GM19043 (cell line): ENCODE results near the gene SYNJ2.

Source experiments
- ATAC-seq: cut with Tn5 transposase; IDR thresholded peaks from one replicate; pipeline ENCODE4 v1.9.1; 2021; ENCODE audit warnings: low read depth; ENCODE audit not compliant: unreplicated experiment

SYNJ2 gene

DNA sequence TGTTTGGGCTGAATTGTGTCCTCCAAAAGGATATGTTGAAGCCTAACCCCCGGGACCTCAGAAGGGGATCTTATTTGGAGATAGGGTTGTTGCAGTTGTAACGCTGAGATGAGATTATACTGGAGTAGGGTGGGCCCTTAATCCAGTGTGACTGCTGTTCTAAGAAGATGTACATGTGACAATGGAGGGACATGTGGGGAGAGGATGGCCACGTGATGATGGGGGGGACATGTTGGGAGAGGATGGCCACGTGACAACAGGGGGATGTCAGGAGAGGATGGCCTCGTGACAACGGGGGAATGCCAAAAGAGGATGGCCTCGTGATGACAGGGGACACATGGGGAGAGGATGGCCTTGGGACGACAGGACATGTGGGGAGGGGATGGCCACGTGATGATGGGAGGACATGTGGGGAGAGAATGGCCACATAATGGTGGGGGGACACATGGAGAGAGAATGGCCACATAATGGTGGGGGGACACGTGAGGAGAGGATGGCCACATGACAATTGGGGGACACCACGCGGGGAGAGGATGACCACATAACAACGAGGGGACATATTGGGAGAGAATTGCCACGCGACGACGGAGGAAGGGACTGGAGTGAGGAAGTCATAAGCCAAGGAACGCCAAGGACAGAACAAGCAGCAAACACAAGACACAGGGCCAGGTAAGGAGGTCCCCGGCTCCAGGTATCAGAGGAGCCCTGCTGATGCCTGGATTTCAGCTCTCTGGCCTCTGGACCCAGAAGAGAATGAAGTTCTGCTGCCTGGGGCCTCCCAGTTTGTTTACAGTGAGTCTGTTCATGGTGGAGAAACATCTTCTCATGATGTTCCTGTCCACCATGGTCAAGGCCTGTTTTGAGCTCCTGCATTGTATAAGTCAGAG, 29.2 kb downstream of the SYNJ2 start:
- ATAC-seq, result no peak

DNA sequence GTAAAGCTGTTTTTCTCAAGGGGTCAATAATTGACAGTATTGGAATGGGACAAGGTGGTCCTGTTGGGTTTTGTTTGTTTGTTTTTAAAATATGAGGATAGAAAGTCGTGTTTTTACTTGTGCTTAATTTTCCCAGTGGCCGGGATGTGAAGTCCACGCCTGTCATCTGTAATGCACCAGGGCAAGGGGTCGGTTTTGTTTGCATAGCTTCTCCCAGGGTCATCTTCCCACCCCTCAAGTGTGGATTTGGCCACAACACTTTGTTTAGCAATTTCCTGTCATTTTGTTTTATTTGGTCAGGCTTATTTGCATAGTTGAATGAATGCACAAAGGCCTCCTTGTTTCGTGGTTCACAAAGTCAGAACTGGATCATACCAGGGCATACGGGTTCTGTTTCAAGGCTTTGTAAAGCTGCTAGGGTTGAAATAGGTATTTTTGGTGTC, 29.8 kb downstream of the SYNJ2 start:
- no peak for ATAC-seq

DNA sequence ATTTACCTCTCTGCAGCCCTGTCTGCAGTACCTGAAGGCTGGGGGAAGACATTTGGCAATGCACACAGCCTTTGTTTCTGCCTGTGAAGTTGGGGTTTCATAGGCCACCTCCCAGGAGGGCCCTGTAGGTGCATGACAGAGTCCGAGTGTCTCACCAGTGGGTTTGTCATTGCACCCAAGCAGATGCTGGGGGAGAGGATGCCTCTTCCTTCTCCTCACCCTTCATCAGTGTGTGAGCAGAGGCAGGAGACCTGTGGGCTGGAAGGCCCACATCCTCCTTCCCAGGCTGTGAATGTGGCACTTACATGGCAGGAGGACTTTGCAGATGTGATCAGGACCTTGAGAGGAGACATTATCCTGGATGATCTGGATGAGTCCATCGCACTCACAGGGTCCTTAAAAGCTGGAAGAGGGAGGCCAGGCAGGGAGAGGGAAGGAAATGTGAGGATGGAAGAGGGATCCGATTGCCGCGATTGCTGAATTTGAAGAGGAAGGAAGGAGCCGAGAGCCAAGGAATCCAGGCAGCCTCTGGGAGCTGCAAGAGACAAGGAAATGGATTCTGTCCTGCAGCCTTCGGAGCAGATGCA, 30.4 kb downstream of the SYNJ2 start:
- no peak for ATAC-seq

DNA sequence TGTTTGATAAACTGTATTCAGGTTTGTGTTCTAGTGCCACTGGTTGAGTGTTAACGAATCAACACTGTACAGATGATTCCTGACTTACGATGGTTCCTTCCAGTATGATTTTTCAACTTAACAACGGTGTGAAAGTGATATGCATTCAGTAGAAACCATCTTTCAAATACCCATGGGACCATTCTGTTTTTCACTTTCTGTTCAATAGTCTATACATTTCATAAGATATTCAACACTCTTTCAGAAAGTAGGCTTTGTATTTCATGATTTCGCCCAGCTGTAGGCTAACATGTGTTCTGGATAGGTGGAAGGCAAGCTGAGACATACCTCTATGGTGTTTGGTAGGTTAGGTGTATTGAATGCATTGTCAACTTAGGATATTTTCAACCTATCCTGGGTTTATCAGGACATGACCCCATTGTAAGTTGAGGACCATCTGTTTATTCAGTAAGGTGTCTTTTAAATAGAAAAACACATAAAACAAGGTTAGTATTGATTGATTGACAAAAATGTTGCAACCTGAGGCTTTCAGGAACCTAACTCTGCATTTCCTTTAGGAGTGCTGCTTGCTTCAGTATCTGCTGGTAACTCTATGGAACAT, 32.3 kb downstream of the SYNJ2 start:
- no peak for ATAC-seq

DNA sequence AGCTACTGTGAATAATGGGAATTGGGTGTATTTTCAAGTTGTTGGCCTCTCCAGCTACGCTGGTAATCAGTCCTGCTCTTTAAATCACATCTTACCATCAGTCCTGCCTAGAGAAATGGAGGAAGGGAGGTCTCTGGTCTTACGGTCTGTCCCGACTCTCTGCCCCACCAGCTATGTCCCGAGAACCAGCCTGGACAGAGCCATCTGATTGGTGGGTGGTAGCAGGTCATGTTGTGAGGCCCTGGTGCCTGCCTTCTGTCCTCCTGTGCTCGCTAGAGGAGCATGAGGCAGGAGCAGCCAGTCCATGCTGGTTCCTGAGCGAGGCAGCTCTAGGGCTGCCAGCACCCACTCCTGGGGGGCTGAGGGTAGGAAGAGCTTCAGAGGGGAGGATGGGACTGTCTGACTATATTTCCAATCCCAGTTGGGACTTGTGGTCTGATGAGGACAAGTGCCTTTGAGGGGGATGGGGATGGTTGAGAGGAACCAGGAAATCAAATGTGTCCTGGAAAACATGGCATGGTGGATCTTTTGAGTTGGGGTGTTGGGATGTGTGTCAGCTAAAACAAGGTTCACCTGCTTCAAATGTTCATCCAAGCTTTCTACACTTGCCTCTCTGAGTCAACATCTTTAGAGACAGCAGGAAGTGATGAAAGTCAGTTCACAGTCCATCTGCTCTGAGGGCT, 33.0 kb downstream of the SYNJ2 start:
- no peak for ATAC-seq

DNA sequence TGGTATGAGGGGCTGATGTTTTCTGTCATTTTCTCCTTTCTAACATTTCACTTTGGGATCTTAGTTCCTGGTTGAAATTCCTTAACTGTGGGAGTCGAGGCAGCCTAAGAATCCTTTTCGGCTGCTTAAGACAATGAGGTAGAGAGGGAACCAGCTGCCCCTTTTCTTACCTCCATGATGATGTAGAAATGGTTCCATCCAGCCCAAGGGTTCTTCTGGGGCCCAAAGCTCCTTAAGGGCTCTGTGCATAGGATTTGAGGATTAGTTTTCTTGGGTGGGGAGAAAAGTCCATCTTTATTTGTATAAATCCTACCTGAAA, 33.5 kb downstream of the SYNJ2 start:
- ATAC-seq, result no peak

- ATAC-seq, result no peak
These were observed 35.1 kb downstream of the SYNJ2 start for GRCh38 chr6:158016571-158017383.

DNA sequence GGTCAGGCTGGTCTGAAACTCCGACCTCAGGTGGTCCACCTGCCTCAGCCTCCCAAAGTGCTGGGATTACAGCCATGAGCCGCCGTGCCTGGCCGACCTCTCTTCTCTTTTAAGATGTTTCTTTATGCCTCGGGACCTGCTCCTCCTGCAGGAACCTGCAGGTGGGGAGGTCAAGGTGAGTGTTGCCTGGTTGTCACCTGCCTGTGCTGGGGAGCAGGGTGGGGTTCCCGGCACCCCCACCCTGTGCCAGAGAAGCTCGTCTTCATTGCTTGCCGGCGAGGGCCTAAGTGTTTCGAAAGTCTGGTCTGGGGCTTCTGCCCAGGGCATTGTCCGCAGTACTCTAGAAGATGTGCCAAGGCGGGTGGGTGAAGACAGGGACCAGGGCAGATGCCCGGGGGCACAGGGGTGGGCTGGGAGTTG, 36.0 kb downstream of the SYNJ2 start:
- ATAC-seq, result no peak

GRCh38 chr6:158018041-158018771, 36.5 kb downstream of the SYNJ2 start:
- no peak for ATAC-seq

GRCh38 chr6:158018851-158019361, 37.2 kb downstream of the SYNJ2 start:
- ATAC-seq, result no peak

- ATAC-seq, result no peak
These were observed 37.8 kb downstream of the SYNJ2 start for GRCh38 chr6:158019416-158019815.

DNA sequence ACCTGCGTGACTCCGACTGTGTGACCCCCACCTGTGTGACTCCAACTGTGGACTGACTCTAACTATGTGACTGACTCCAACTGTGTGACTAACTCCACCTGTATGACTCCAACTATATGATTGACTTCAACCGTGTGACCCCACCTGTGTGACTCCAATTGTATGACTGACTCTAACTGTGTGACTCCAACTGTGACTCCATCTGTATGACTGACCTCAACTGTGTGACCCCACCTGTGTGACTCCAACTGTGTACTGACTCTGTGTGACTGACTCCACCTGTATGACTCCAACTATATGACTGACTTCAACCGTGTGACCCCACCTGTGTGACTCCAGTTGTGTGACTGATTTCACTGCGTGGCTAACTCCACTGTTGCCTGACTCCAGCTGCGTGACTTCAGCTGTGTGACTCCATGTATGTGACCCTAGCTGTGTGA, 38.6 kb downstream of the SYNJ2 start:
- ATAC-seq, result no peak

GRCh38 chr6:158020811-158021210, 39.1 kb downstream of the SYNJ2 start:
- no peak for ATAC-seq

DNA sequence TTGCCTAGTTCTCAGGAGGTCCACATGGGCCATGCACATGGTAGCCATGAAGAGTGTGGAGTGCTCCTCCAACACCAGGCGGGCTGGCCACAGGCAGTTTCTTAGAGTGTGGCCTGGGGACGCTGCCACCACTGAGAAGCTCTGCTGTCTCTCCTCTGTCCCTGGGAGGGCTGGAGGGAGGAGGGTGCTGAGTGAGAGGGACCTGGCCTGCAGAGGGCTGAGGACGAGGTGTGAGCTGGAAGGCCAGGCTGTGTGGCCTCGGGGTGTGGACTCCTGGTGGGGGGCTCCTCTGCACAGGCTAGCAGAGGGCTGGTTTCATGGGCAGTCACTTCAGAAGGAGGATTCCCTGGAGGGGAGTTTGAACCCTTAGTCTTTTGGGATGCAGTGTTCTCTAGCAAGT, 39.7 kb downstream of the SYNJ2 start:
- ATAC-seq, result no peak

GRCh38 chr6:158021814-158022748, 40.4 kb downstream of the SYNJ2 start:
- ATAC-seq, result no peak

GRCh38 chr6:158022749-158023596, 41.3 kb downstream of the SYNJ2 start:
- no peak for ATAC-seq

DNA sequence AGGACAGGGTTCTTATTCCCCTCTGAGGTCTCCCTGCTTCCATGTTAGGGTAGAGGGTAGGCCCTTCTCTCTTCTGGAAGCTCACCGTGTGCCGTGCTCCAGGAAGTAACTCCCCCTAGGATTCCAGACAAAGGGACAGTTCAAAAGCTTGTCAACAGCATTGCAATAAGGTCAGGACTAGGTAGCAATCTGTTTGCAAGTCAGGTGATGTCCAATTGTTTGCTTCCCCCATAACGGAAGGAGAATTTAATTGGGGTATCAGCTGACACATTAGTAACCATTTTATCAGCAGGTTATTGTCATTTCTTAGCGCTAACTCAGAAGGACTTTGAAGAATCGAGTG, 41.9 kb downstream of the SYNJ2 start:
- no peak for ATAC-seq
